Measurements from ENCODE around the gene CAPZA1.

CAPZA1 gene

GRCh38 chr1:112710586-112710985 is 91.0 kb downstream of the CAPZA1 start:
- no peak overlapping the region for H3K27ac ChIP-seq (ENCODE audit: low read depth, low read length)
- peaks cover 41% of the 10 kb centered on the region for H3K4me1 ChIP-seq (ENCODE audit: control insufficient read depth, insufficient read depth, low read length)
- no peak overlapping the region for H3K4me3 ChIP-seq (ENCODE audit: low read depth, low read length)
- H3K9ac ChIP-seq (ENCODE audit: low read length), result no peak overlapping the region
- no peaks in the 10 kb centered on the region for H3K9me3 ChIP-seq (ENCODE audit: control insufficient read depth, insufficient read depth, low read depth, low read length)
- peaks cover 5% of the 10 kb centered on the region for H3K36me3 ChIP-seq (ENCODE audit: control insufficient read depth, insufficient read depth, low read length)
- H3K27me3 ChIP-seq (ENCODE audit: control insufficient read depth, insufficient read depth, low read length), result peaks cover 39% of the 10 kb centered on the region

GRCh38 chr1:112711041-112711440 is 91.4 kb downstream of the CAPZA1 start:
- H3K27ac ChIP-seq (ENCODE audit: low read depth, low read length), result no peak overlapping the region
- no peaks in the 10 kb centered on the region for H3K9me3 ChIP-seq (ENCODE audit: control insufficient read depth, insufficient read depth, low read depth, low read length)
- peaks cover 5% of the 10 kb centered on the region for H3K36me3 ChIP-seq (ENCODE audit: control insufficient read depth, insufficient read depth, low read length)
- H3K4me3 ChIP-seq (ENCODE audit: low read depth, low read length), result no peak overlapping the region
- peaks cover 37% of the 10 kb centered on the region for H3K27me3 ChIP-seq (ENCODE audit: control insufficient read depth, insufficient read depth, low read length)
- no peak overlapping the region for H3K9ac ChIP-seq (ENCODE audit: low read length)
- H3K4me1 ChIP-seq (ENCODE audit: control insufficient read depth, insufficient read depth, low read length), result peaks cover 37% of the 10 kb centered on the region

- Histone ChIP-seq H3K36me3 (ENCODE audit: control insufficient read depth, insufficient read depth, low read length) (peaks cover 5% of the 10 kb centered on the region), H3K27me3 (ENCODE audit: control insufficient read depth, insufficient read depth, low read length) (peaks cover 34% of the 10 kb centered on the region), H3K4me3 (ENCODE audit: low read depth, low read length) (no peak overlapping the region), H3K9me3 (ENCODE audit: control insufficient read depth, insufficient read depth, low read depth, low read length) (no peaks in the 10 kb centered on the region), H3K4me1 (ENCODE audit: control insufficient read depth, insufficient read depth, low read length) (peaks cover 41% of the 10 kb centered on the region), H3K27ac (ENCODE audit: low read depth, low read length) (no peak overlapping the region), H3K9ac (ENCODE audit: low read length) (no peak overlapping the region)
Measured at GRCh38 chr1:112711670-112712069, 92.0 kb downstream of the CAPZA1 start.

- peaks cover 34% of the 10 kb centered on the region for H3K27me3 ChIP-seq (ENCODE audit: control insufficient read depth, insufficient read depth, low read length)
- no peak overlapping the region for H3K27ac ChIP-seq (ENCODE audit: low read depth, low read length)
- peaks cover 5% of the 10 kb centered on the region for H3K36me3 ChIP-seq (ENCODE audit: control insufficient read depth, insufficient read depth, low read length)
- H3K4me3 ChIP-seq (ENCODE audit: low read depth, low read length), result no peak overlapping the region
- H3K4me1 ChIP-seq (ENCODE audit: control insufficient read depth, insufficient read depth, low read length), result peaks cover 41% of the 10 kb centered on the region
- H3K9me3 ChIP-seq (ENCODE audit: control insufficient read depth, insufficient read depth, low read depth, low read length), result no peaks in the 10 kb centered on the region
- H3K9ac ChIP-seq (ENCODE audit: low read length), result no peak overlapping the region
Measured at GRCh38 chr1:112712191-112712590, 92.6 kb downstream of the CAPZA1 start.

- Histone ChIP-seq H3K9me3 (ENCODE audit: control insufficient read depth, insufficient read depth, low read depth, low read length) (no peaks in the 10 kb centered on the region), H3K27ac (ENCODE audit: low read depth, low read length) (no peak overlapping the region), H3K27me3 (ENCODE audit: control insufficient read depth, insufficient read depth, low read length) (peaks cover 32% of the 10 kb centered on the region), H3K9ac (ENCODE audit: low read length) (no peak overlapping the region), H3K4me1 (ENCODE audit: control insufficient read depth, insufficient read depth, low read length) (peaks cover 38% of the 10 kb centered on the region), H3K4me3 (ENCODE audit: low read depth, low read length) (no peak overlapping the region), H3K36me3 (ENCODE audit: control insufficient read depth, insufficient read depth, low read length) (peaks cover 5% of the 10 kb centered on the region)
Measured at GRCh38 chr1:112712701-112713128, 93.1 kb downstream of the CAPZA1 start.

GRCh38 chr1:112713466-112714312 is 94.1 kb downstream of the CAPZA1 start:
- Histone ChIP-seq H3K4me3 (ENCODE audit: low read depth, low read length) (peak overlapping the region; percentile 78), H3K4me1 (ENCODE audit: control insufficient read depth, insufficient read depth, low read length) (peaks cover 37% of the 10 kb centered on the region), H3K27me3 (ENCODE audit: control insufficient read depth, insufficient read depth, low read length) (peaks cover 27% of the 10 kb centered on the region), H3K9me3 (ENCODE audit: control insufficient read depth, insufficient read depth, low read depth, low read length) (no peaks in the 10 kb centered on the region), H3K36me3 (ENCODE audit: control insufficient read depth, insufficient read depth, low read length) (peaks cover 5% of the 10 kb centered on the region), H3K9ac (ENCODE audit: low read length) (peak overlapping the region; percentile 39), H3K27ac (ENCODE audit: low read depth, low read length) (no peak overlapping the region)

- peak overlapping the region; percentile 78 for H3K4me3 ChIP-seq (ENCODE audit: low read depth, low read length)
- no peak overlapping the region for H3K27ac ChIP-seq (ENCODE audit: low read depth, low read length)
- peaks cover 35% of the 10 kb centered on the region for H3K27me3 ChIP-seq (ENCODE audit: control insufficient read depth, insufficient read depth, low read length)
- no peaks in the 10 kb centered on the region for H3K9me3 ChIP-seq (ENCODE audit: control insufficient read depth, insufficient read depth, low read depth, low read length)
- peak overlapping the region; percentile 39 for H3K9ac ChIP-seq (ENCODE audit: low read length)
- H3K4me1 ChIP-seq (ENCODE audit: control insufficient read depth, insufficient read depth, low read length), result peaks cover 37% of the 10 kb centered on the region
- H3K36me3 ChIP-seq (ENCODE audit: control insufficient read depth, insufficient read depth, low read length), result peaks cover 5% of the 10 kb centered on the region
Measured at GRCh38 chr1:112714313-112715263, 95.0 kb downstream of the CAPZA1 start.

- Histone ChIP-seq H3K36me3 (ENCODE audit: control insufficient read depth, insufficient read depth, low read length) (peaks cover 1% of the 10 kb centered on the region; the same call in 1 of the 2 replicates), H3K9ac (ENCODE audit: low read length) (peak within 1 kb of the TSS; percentile 39), H3K4me1 (ENCODE audit: control insufficient read depth, insufficient read depth, low read length) (peaks cover 37% of the 10 kb centered on the region), H3K27ac (ENCODE audit: low read depth, low read length) (no peak within 1 kb of the TSS), H3K9me3 (ENCODE audit: control insufficient read depth, insufficient read depth, low read depth, low read length) (no peaks in the 10 kb centered on the region), H3K4me3 (ENCODE audit: low read depth, low read length) (peak within 1 kb of the TSS; percentile 78), H3K27me3 (ENCODE audit: control insufficient read depth, insufficient read depth, low read length) (peaks cover 44% of the 10 kb centered on the region)
Measured at GRCh38 chr1:112715264-112716053, 95.8 kb downstream of the CAPZA1 start, which contains the start of gene PPM1J. TSS of gene PPM1J (minus strand) at chr1:112715332. CDS start at chr1:112715301, 31 bp downstream.

GRCh38 chr1:112716133-112716720 is 96.6 kb downstream of the CAPZA1 start:
- Histone ChIP-seq H3K9ac (ENCODE audit: low read length) (peak overlapping the region; percentile 33), H3K27ac (ENCODE audit: low read depth, low read length) (no peak overlapping the region), H3K9me3 (ENCODE audit: control insufficient read depth, insufficient read depth, low read depth, low read length) (no peaks in the 10 kb centered on the region), H3K36me3 (ENCODE audit: control insufficient read depth, insufficient read depth, low read length) (no peaks in the 10 kb centered on the region), H3K4me3 (ENCODE audit: low read depth, low read length) (peak overlapping the region; percentile 64), H3K27me3 (ENCODE audit: control insufficient read depth, insufficient read depth, low read length) (peaks cover 48% of the 10 kb centered on the region), H3K4me1 (ENCODE audit: control insufficient read depth, insufficient read depth, low read length) (peaks cover 33% of the 10 kb centered on the region)

- Histone ChIP-seq H3K27ac (ENCODE audit: low read depth, low read length) (no peak overlapping the region), H3K4me3 (ENCODE audit: low read depth, low read length) (no peak overlapping the region), H3K4me1 (ENCODE audit: control insufficient read depth, insufficient read depth, low read length) (peaks cover 29% of the 10 kb centered on the region), H3K36me3 (ENCODE audit: control insufficient read depth, insufficient read depth, low read length) (no peaks in the 10 kb centered on the region), H3K9ac (ENCODE audit: low read length) (no peak overlapping the region), H3K27me3 (ENCODE audit: control insufficient read depth, insufficient read depth, low read length) (peaks cover 54% of the 10 kb centered on the region), H3K9me3 (ENCODE audit: control insufficient read depth, insufficient read depth, low read depth, low read length) (no peaks in the 10 kb centered on the region)
Measured at GRCh38 chr1:112717263-112717873, 97.7 kb downstream of the CAPZA1 start.
